Fibroblast of the aortic adventitia (primary cell): Measurements from ENCODE around the gene CEP112. TPM values are rescaled to one million over a fixed set of nuclear protein-coding genes. Genes with fewer than 3 reads are reported as not detected.
A peak's percentile ranks its signal among the peaks of the same experiment; 100 is the strongest.
"Not testable (repeated sequence)": the region's sequence is repeated elsewhere in the genome, so short reads cannot be mapped to it uniquely, and the experiment has no call there.

Experiments
- DNase-seq: peaks from one replicate; pipeline ENCODE4 v3.0.0-alpha.2; 2010; ENCODE audit warnings: low read depth
- H3K4me3 ChIP-seq: 2 replicates; pipeline ENCODE4 v1.5.1; 2011; ENCODE audit warnings: low read depth, mild to moderate bottlenecking, control low read depth, low read length, moderate library complexity
- CTCF ChIP-seq: IDR thresholded peaks from 2 replicates; pipeline ENCODE4 v1.5.1; 2011; ENCODE audit warnings: mild to moderate bottlenecking, low read length, control low read depth, inconsistent platforms; ENCODE audit not compliant: insufficient read depth
- total RNA-seq: library from RNA; depleted of rRNA; stranded (reverse); fragments of >200 nt; gene quantifications from 2 replicates; pipeline ENCODE4 v1.2.3, GENCODE V29; 2012; ENCODE audit warnings: low replicate concordance

Gene CEP112
- total RNA-seq, 1 donor = 7.2 TPM

GRCh38 chr17:65694601-65695000 lies 497.3 kb downstream of the CEP112 start:
- H3K4me3 ChIP-seq = no peak overlapping the region
- no peak for TF ChIP-seq CTCF
- peak; percentile 15 for DNase-seq

GRCh38 chr17:65690626-65691310 lies 501.2 kb downstream of the CEP112 start:
- no peak for TF ChIP-seq CTCF
- H3K4me3 ChIP-seq = no peak overlapping the region
- DNase-seq = no peak

- TF ChIP-seq CTCF = no peak
- no peak overlapping the region for H3K4me3 ChIP-seq
- no peak for DNase-seq
Measured at GRCh38 chr17:65688307-65688706, 503.6 kb downstream of the CEP112 start.

- no peak overlapping the region for H3K4me3 ChIP-seq
- no peak for DNase-seq
- no peak for TF ChIP-seq CTCF
Measured at GRCh38 chr17:65685110-65685509, 506.8 kb downstream of the CEP112 start.

- DNase-seq = no peak
- TF ChIP-seq CTCF = no peak
- no peak overlapping the region for H3K4me3 ChIP-seq
Measured at GRCh38 chr17:65684631-65685030, 507.3 kb downstream of the CEP112 start.

GRCh38 chr17:65683428-65683827 lies 508.5 kb downstream of the CEP112 start:
- DNase-seq = no peak
- no peak overlapping the region for H3K4me3 ChIP-seq
- no peak for TF ChIP-seq CTCF

- DNase-seq = not testable (repeated sequence)
Measured at GRCh38 chr17:65681763-65682162, 510.2 kb downstream of the CEP112 start.

More at GRCh38 chr17:65681763-65682162, 510.2 kb downstream of the CEP112 start:
- H3K4me3 ChIP-seq = not testable (repeated sequence)
